Heart right ventricle (tissue), 16 donors: Measurements from ENCODE around the gene PEX6. TPM values are rescaled to one million over a fixed set of nuclear protein-coding genes. Genes with fewer than 3 reads are reported as not detected.

Experiments used
- ATAC-seq, 8 donors: fragments of 200-7000 bp; cut with Tn5 transposase; one replicate each; pipeline ENCODE4 v1.9.1; 2020; ENCODE audit warnings: mild to moderate bottlenecking in 8 of 8, moderate library complexity in 8 of 8, moderate number of reproducible peaks in 1 of 8
- DNase-seq, 2 donors: peaks; one replicate each; pipeline ENCODE4 v3.0.0-alpha.2; 2020
- H3K27ac ChIP-seq, 10 donors: fragments of 200-600 bp; sonication (generic) in 2 of 10; one replicate each; pipeline versions ENCODE4 v1.5.0 to v1.8.0; 2020 to 2022; ENCODE audit warnings: mild to moderate bottlenecking in 3 of 10
- H3K27me3 ChIP-seq, 7 donors: fragments of 200-600 bp; one replicate each; pipeline ENCODE4 v1.8.0; 2021 to 2022; ENCODE audit warnings: mild to moderate bottlenecking in 2 of 7
- H3K36me3 ChIP-seq, 9 donors: fragments of 200-600 bp; sonication (generic) in 1 of 9; one replicate each; pipeline versions ENCODE4 v1.5.0 to v1.8.0; 2020 to 2022; ENCODE audit warnings: mild to moderate bottlenecking in 2 of 9
- H3K4me1 ChIP-seq, 9 donors: fragments of 200-600 bp; sonication (generic) in 1 of 9; one replicate each; pipeline versions ENCODE4 v1.5.0 to v1.8.0; 2020 to 2022; ENCODE audit warnings: mild to moderate bottlenecking in 4 of 9
- H3K4me3 ChIP-seq, 10 donors: fragments of 200-600 bp; sonication (generic) in 2 of 10; one replicate each; pipeline versions ENCODE4 v1.5.0 to v1.8.0; 2020 to 2022; ENCODE audit warnings: mild to moderate bottlenecking in 7 of 10, moderate library complexity in 2 of 10
- H3K9me3 ChIP-seq, 11 donors: fragments of 200-600 bp in 10 of 11; sonication (generic) in 2 of 11; one replicate each; pipeline versions ENCODE4 v1.5.0 to v1.8.0; 2013 to 2022; ENCODE audit warnings: mild to moderate bottlenecking in 2 of 11, control low read depth in 1 of 11, moderate library complexity in 1 of 11
- CTCF ChIP-seq, 9 donors: fragments of 200-600 bp; sonication (generic) in 2 of 9; IDR thresholded peaks; one replicate each; pipeline versions ENCODE4 v1.5.0 to v1.8.0; 2021 to 2022; ENCODE audit warnings: antibody characterized with exemption in 9 of 9, mild to moderate bottlenecking in 5 of 9, moderate library complexity in 1 of 9
- WGBS, 2 donors: extraction: QIAGEN DNeasy Blood & Tissue Kit; methylation state at CpG; one replicate each; pipeline ENCODE4 v1.1.7; 2013; ENCODE audit warnings: inconsistent platforms in 1 of 2; 5-methylcytosine and 5-hydroxymethylcytosine counted together
- intact Hi-C, 10 donors: fragments of 100-400 bp; cut with DNase I; formaldehyde crosslinking; loops; one replicate each; pipeline versions ENCODE4 v1.11.1 to v1.14.2; 2022
- polyA plus RNA-seq, 2 donors: library from polyadenylated mRNA; stranded (reverse); fragments of 200-250 nt; gene quantifications; one replicate each; pipeline ENCODE4 v1.2.3, GENCODE V29; 2013
- total RNA-seq, 10 donors: library from RNA; stranded (reverse); fragmentation: NEBNext Ultra II Directional in 3 of 10; extraction: Animal tissue kit (Norgen Biotek cat#: 25700) in 3 of 10; gene quantifications; one replicate each; pipeline versions ENCODE4 v1.2.1 to v1.2.4, GENCODE V29; 2021 to 2023
- donor health status: Arrhythmogenic right ventricular cardiomyopathy.
- donor health status: ischemic (EF 13 %, LVEDD 7.1; RV severe dilation, severe dysfunction).
- donor health status: healthy with polysubstance abuse.
- donor health status: DM: no; HTN: yes; CAD: no.
- donor health status: DM: no; HTN: no; CAD: no.
- donor health status: ischemic (EF 25% LVEDD 6.9; RV normal size, moderate dysfunction).
- donor health status: ischemic (EF 25% LVEDD 5.7; RV mildly dilated, moderate dysfunction).
- donor health status: healthy.
- donor health status: DM: yes; HTN: yes; CAD: no.
- donor health status: Ischemic cardiomyopathy.
- donor health status: ischemic (EF 35%, LVEDD 5.7; RV mildly dilated, moderate dysfunction).
- donor health status: nonischemic (EF 11% LVEDD 7.7; RV severe dilation, severe dysfunction).
- donor health status: DM: yes; HTN: yes; CAD: no.
- donor health status: PGD.
- donor health status: ischemic (EF 29% LVEDD 5.4; RV normal size, mild dysfunction).
- donor health status: nonischemic (EF 23%, LVEDD 6.1; RV moderate dilation, normal function).

The PEX6 gene
- total and polyA plus RNA-seq, 12 donors: 9.1 to 32.6 (median 16.6) TPM

- H3K4me3 ChIP-seq: no peak overlapping the region
- intact Hi-C loops: loop anchor here in 1 of 10 donors (2.0 kb wide), 1 partner anchor 35 kb away; no protein-coding TSS in a partner anchor
- no peaks in the 10 kb centered on the region for H3K27me3 ChIP-seq
- H3K27ac ChIP-seq: no peak overlapping the region
- ATAC-seq (no peak), DNase-seq (no peak)
- H3K36me3 ChIP-seq: peaks cover 0 to 77% (median 31%) of the 10 kb centered on the region in 9 donors
- no peaks in the 10 kb centered on the region for H3K9me3 ChIP-seq
- 83 to 85% methylated on average over 7 of the region's 7 CpGs for whole genome bisulfite sequencing, 2 donors
- TF ChIP-seq CTCF (IDR thresholded peaks at IDR 0.05): no peak
- H3K4me1 ChIP-seq: peaks cover 0 to 47% (median 12%) of the 10 kb centered on the region in 9 donors
Observed at GRCh38 chr6:42935322-42935721, 43.7 kb downstream of the PEX6 start.

GRCh38 chr6:42933205-42933604 is 45.8 kb downstream of the PEX6 start:
- ATAC-seq (no peak), DNase-seq (no peak)
- 55 to 56% methylated on average over 3 of the region's 3 CpGs for WGBS, 2 donors
- TF ChIP-seq CTCF (IDR thresholded peaks at IDR 0.05): no peak
- Histone ChIP-seq H3K4me1 (peaks cover 0 to 55% (median 17%) of the 10 kb centered on the region in 9 donors), H3K27me3 (no peaks in the 10 kb centered on the region), H3K9me3 (no peaks in the 10 kb centered on the region), H3K27ac (peak overlapping the region in 1 of 10 donors; percentile 95), H3K4me3 (peak overlapping the region in 1 of 10 donors; percentile 1), H3K36me3 (peaks cover 0 to 58% (median 24%) of the 10 kb centered on the region in 9 donors)
- intact Hi-C loops: loop anchor here in 2 of 10 donors (5.0 kb wide), 2 partner anchors 39 to 44 kb away; partner anchors contain the start of gene PEX6 (in 1 of the 2)

GRCh38 chr6:42932412-42932811 is 46.6 kb downstream of the PEX6 start:
- Histone ChIP-seq H3K4me3 (peak overlapping the region in 1 of 10 donors; percentile 1), H3K4me1 (peaks cover 0 to 62% (median 18%) of the 10 kb centered on the region in 9 donors), H3K27me3 (no peaks in the 10 kb centered on the region), H3K9me3 (no peaks in the 10 kb centered on the region), H3K36me3 (peaks cover 0 to 50% (median 16%) of the 10 kb centered on the region in 9 donors), H3K27ac (peak overlapping the region in 1 of 10 donors; percentile 95)
- 95% methylated on average over 3 of the region's 3 CpGs for WGBS, 2 donors
- ATAC-seq (no peak), DNase-seq (no peak)
- TF ChIP-seq CTCF (IDR thresholded peaks at IDR 0.05): no peak
- intact Hi-C loops: loop anchor here in 2 of 10 donors (5.0 kb wide), 2 partner anchors 40 to 45 kb away; partner anchors contain the start of gene PEX6 (in 1 of the 2)

- intact Hi-C loops: loop anchor here in 3 of 10 donors (1.0 to 10.0 kb wide), 4 partner anchors 42 to 129 kb away; partner anchors contain the start of genes KLC4 (in 2 of the 3), MRPL2 (in 2 of the 3), CUL7 (in 1 of the 3) and PEX6 (in 1 of the 3)
- H3K36me3 ChIP-seq: peaks cover 0 to 25% (median 4%) of the 10 kb centered on the region in 9 donors
- peak overlapping the region; percentile 48 to 89 (median 78) for H3K4me3 ChIP-seq
- H3K27me3 ChIP-seq: peaks cover 0 to 7% (median 0%) of the 10 kb centered on the region in 7 donors
- peak in 1 of 2 donors; percentile 26 for DNase-seq
- H3K9me3 ChIP-seq: no peaks in the 10 kb centered on the region
- peaks cover 0 to 58% (median 18%) of the 10 kb centered on the region in 9 donors for H3K4me1 ChIP-seq
- H3K27ac ChIP-seq: peak overlapping the region; percentile 74 to 96 (median 93)
- ATAC-seq: peak; percentile 6 to 21 (median 16)
- 2% methylated on average over 16 of the region's 16 CpGs for WGBS, 2 donors
- no peak for TF ChIP-seq CTCF (IDR thresholded peaks at IDR 0.05)
Observed at GRCh38 chr6:42929821-42930360, 49.1 kb downstream of the PEX6 start.
